HG02588 (cell line): ENCODE results near the gene TEKT3.

ENCODE experiments used
- ATAC-seq: cut with Tn5 transposase; IDR thresholded peaks from one replicate; pipeline ENCODE4 v1.9.1; 2021; ENCODE audit warnings: mild to moderate bottlenecking, moderate library complexity; ENCODE audit not compliant: unreplicated experiment

The TEKT3 gene

DNA sequence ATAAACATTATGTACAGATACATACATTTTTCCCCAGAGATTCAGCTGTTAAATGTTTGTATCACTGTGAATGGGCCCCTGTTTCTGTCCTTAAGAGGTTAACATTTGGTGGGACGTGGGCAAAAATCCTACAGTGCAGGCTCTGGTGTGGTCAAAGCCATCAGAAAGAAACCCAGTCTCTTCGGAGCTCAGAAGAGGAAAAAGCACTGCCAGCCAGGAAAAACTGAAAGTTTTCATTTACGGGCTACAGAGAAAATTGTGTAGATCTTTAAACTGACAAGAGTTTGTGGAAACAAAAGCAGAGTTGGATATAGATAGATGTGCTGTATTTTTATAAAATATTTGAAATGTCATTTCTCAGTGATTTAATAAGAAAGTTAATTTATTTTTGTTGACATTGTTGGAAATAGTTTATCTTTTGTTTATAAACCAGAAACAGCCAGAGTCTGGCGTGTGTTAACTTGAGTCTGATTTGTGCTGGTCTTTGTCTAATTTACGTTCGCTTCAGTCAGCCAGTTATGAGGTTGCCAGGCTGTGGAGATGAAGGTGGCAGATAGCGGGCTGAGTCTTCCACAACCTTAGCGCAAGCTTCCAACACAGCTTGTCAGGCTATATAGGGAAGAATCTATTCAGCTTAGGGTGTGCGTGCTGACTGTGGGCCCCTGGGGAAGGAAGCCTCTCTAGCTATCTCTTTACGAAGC is 9.5 kb upstream of the TEKT3 start:
- ATAC-seq: no peak

DNA sequence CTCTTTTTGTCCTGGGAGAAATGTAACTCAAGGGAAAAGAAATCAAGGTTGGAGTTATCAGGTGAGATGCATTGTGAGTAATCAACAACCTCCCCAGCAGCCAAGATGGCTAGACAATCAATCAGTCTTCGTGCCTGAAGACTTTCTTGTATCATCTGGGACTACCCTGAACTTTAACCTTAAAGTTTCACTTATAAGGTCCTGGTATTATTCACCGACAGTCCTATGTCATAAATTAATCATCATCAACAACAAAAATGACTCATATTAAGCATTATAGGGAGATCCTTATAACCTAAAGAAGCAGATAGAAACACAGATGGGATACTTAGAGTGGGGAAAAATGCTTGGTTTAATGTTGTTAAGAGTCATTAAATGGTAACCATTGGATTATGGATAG is 7.7 kb upstream of the TEKT3 start:
- no peak for ATAC-seq

DNA sequence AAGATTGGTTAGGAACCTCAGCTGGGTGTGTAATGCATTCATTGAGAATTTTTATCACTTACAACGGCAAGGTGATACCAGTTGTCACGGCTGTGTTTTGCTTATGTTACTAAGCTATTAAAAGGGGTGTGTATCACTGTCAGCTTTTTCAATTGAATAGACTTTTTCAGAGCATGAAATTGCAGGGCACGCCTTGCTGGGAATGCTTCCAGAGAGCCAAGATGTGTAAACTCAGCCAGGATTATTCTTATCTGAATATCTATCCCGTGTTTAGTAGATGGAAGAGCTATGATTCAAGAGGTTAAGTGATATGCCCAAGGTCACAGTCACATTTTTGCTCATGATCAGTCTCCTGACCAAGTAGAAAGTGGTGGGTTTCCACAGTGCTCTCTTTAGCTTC is 6.6 kb upstream of the TEKT3 start:
- ATAC-seq: no peak

DNA sequence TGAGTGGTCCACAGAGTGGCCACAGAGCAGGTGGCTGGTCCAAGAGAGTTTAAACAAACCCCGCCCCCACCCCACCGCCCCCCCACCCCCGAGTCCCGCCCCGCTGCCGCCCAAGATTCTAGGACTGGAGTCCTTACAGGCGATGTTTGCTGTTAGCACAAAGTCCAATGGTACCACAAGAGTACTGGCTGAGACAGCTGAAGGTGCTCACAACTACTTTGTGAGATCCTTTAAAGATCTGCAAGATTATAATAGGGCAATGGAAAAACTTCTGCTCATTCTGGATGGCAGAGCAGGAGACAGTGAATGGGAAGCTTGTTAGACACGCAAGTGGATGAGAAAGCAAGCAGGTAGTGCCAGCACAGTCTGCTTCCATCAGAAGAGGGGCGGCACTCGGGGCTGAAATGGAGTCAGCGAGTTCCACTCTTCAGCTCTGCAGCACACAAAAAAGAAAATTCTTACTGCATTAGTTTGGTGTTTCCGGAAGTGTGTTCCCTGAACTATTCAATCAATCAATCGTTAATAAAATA is 4.7 kb upstream of the TEKT3 start:
- no peak for ATAC-seq

DNA sequence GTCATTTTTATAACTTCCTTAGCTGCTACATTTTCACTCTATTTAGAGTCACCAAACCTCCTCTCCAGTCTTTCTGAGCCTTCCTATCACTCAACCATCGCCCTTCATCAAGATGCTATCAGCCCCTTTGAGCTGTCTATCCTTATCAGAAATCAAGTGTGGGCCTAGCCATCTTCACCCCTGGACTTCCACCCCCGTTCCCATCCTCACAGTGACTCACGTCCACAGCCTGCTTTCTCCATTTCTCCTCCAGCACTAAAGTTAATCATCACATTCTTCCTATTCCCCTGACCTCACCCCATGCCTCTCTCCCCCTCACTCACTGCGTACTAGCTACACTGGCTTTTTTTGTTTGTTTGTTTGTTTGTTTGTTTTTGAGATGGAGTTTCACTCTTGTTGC is 2.4 kb upstream of the TEKT3 start:
- no peak for ATAC-seq

DNA sequence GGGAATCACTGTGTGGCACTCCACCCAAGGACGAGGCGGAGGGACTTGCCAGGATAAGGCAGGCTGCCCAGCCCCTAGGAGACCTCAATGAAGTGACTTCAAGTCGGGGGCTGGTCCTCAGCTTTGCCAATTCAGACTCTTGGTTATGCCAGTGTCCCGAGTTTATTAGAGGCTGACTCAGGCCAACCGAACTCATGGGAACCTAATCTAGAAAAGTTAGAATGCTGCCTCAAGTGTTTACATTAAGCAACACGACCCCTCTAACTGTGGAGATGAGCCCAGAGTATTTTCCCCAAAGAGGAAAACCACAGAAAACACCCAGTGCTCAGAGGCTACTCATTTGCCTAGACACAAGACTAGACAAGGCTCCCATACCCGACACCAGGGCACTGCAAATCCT is 1.1 kb upstream of the TEKT3 start:
- no peak for ATAC-seq

DNA sequence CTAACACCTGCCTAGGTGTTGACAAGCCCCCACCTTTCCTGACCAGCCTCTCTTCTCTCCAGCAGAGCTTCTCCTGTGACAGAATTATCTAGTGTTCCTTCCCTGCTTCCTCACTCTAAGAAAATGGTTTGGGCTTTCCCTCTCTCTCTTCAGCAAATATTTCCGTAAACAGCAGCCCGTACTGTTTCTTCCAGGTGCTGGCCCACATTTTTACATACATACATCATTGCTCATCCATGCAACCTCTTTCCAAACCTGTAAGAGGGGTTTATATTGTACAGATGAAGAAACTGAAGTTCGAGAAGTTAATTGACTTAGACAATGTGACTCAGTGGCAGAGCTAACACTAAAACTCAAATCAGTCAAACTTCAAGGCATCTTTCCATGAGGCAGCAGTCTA is 569 bp upstream of the TEKT3 start:
- ATAC-seq: no peak

DNA sequence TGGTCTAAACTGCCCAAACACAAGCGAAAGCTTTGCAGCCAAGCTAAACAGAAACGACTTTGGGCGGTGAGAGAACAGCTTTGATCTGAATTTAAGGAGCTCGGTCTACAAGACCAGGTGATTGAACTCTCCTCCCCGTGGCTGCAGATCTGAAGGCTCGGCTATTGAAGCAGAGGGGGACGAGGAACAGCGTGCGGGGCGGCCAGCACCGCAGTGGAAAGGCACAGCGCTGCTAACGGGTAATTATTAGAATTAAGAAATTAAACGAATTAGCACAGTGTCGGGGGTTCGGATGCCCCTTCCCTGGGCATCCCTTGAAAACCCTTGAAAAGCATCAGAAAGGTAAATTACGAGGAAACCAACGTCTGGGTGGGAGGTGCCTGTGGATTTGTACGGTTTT is 431 bp downstream of the TEKT3 start:
- no peak for ATAC-seq

DNA sequence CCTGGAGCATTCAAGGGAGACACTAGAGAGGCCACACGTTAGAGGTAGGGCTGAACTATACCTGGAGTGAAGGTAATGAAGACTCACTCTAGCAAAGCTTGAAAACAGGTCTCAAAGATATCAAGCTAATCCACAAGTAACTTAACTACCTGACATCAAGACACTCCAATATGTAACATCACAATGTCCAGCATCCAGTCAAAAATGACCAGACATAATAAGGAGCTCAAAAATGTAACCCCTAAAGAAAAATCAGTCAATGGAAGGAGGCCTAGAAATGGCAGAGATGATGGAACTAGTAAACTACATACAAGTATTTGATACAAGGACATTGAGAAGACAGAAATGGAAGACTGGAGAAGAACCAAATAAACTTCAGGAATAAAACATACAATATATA is 6.0 kb downstream of the TEKT3 start:
- no peak for ATAC-seq

DNA sequence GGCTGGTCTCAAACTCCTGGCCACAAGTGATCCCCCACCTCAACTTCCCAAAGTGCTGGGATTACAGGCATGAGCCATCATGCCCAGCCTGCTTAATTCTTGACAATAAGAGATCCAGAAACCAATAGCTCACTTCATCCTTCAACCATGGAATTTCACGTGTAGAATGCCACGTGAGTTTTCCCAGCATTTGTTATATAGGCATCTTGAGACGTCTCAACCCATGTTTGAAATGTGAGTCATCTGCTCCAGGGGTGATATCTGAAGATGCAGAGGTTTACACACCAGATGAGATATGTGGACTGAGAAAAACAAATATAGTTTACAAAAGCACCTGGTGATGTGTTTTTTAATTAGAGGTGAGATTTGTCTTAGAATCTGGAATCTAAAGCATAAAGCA is 7.1 kb downstream of the TEKT3 start:
- no peak for ATAC-seq

DNA sequence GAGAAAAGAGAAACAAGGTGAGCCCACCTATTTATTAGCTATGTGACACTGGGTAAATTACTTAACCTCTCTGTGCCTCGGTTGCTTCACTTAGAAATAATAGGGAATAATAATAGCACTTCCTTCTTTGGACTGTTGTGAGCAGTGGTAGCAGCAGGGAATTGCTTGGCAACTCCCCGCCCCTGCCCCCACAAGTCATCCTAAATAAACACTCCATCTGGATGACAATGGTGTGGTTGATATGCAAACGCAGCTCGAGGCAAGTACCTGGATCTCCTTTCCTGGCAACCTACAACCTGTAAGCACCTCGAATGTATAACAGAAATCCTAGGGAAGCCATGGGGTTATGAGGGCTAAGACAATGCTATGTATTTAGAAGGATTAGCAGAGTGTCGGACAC is 9.1 kb downstream of the TEKT3 start:
- ATAC-seq: no peak

DNA sequence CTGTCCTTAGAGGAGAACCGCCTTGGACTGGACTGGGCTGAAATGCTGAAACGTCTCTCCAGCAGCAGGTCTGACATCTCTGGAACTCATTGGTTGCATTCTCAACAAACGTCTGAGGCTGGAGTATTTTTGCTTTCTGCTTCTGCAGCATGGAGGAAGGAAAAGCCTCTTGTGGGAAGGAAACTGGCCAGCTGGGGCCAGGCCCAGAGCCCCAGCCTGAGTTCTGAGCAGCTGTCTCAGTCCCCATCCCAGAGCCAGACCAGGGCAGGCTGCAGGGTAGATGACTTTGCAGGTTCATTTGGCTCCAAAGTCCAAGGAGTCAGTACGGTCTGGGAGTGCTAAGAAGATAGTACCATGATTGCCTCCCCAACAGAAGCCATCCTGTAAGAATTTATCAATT is 18.3 kb downstream of the TEKT3 start:
- no peak for ATAC-seq

DNA sequence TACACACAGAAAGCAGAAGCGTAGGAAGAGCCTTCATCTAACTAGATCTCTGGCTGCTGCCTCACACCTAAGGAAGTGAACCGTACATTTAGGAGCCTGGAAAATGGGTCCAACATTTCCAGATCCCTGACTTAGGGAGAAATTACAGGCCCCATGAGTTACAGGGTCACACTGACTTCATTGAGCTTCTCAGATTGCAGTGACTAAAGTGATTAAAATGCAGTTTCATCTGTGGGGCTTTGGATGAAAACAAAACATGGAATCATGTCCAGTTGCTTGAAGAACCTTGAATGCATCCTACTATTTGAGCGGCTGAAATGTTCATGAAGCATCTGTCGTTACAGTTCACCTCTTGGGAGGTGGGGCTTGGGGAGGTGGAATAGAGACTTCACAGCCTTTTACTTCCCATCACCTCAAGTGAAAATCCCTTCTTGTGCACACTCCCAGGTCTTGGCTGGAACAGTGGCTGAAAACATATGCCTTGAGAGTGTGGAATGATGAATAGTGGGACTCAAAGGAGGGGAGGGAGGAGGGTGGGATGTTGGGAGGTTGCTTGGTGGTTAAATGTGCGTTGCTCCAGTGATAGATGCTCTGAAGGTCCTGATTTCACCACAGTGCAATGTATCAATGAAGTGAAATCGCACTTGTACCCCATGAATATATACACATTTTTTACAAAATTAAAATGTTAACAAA is 19.7 kb downstream of the TEKT3 start:
- no peak for ATAC-seq

DNA sequence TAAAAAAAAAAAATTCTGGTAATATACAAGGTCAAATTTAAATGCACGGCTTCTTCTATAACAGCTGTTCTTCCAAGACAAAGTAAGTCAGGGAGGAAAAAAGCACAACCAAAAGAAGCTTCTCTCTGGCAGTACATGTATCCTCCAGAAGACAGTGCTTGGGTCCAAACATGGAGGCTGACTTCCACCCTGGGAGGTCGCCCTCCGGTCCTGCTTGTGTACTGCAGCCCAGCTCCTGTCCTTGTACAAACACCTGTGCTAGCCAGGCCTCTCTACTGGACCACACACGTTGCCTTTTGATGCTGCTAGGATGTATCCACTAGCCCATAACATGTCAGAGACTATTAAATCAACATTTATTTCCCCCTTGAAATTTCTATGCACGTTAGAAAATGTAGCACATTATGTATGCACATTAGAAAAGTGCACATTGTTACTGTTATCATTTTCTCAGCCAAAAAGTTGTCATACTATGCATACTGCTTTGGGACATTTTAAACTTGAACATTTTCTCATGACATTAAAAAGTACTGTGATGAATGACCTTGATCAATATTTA is 21.9 kb downstream of the TEKT3 start:
- ATAC-seq: no peak

DNA sequence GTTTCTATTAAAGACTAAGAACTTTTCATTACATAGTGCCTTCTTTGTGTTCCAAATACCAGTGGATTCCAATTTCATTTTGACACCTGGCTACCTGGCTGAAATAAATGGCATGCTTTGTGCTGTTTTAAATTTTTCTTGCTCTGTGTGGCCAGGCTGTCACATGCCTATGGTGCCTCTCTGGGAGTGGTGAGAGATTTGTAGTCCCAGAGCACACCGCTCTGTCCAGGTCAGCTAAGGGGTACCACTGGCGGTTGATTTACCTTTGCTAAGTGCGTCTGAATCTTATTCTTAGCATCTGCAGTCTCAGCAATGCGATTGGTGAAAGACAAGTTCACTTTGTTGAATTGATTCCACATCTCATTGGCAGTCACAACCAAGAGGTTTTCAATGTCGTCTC is 29.4 kb downstream of the TEKT3 start:
- ATAC-seq: no peak

DNA sequence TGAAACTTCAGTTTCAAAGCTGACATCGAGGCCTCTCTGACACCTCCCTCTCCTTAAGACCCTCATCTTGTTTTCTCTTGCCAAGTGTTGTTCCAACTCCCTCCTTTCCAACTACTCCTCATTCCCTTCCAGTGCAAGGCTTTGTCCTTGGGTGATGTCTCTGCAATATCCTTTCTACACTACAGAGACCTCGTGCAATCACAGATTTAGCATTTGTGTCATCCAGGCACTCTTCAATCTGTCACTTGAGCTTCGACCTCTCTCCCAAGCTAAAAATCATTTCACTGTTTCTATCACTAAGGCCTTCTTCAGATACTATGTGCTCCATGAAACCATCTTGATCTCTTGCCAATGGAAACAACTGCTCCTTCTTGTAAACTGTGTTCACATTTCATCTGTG is 31.6 kb downstream of the TEKT3 start:
- ATAC-seq: no peak

DNA sequence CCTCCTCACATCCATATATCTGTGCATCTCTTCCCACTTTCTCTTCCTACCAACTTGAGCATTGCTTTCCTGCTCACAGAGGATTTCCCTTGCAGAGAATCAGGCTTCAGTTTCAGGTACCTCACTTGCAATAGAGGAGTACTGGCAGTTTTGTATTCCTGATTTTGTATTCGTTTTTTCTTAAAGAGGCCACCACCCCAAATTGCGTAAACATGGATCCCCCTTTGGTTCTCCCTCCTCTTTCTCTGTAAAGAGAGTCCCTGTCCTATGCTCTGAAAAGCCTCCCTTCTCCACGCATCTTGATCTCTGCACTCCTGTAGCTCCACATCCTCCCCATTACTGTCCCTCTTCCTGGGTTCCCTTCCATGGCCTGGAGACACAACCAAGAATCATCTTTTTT is 32.2 kb downstream of the TEKT3 start:
- no peak for ATAC-seq

DNA sequence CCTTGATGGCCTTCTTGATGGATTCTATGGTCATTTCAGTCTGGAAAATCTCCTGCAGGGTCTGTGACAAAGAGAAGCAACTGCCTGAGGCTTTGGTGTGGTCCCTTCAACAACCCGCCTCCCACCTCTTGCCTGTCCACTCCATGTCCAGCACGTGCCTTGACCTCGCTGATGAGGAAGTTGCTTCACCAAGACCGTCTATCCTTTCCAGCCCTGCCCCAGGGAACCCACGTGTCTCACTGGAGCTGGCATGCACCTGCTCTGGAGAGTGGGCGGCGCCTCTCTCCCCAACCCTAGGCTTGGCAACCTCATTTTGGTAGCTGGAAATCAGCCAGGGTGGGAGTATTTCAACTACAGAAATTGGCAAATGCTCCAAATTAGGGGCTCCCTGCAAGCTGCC is 32.6 kb downstream of the TEKT3 start:
- ATAC-seq: no peak

DNA sequence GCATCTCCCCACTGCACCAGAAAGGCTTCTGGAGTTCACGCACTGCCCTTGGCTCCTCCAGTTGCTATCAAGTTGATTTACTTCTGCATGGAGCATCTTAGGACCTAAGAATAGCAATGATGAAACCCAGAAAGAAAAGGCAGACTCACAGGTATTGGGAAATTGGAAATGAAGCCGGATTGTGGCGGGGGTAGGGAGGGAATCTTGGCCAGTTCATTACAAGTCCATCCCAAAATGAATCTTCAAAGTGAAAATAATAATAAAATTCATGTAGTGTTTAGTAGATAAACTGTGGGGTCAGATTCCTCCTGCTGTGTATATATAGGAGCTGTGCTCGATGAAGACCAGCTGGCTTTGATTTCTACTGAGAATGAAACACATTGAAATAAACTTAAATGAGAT is 33.7 kb downstream of the TEKT3 start:
- no peak for ATAC-seq

DNA sequence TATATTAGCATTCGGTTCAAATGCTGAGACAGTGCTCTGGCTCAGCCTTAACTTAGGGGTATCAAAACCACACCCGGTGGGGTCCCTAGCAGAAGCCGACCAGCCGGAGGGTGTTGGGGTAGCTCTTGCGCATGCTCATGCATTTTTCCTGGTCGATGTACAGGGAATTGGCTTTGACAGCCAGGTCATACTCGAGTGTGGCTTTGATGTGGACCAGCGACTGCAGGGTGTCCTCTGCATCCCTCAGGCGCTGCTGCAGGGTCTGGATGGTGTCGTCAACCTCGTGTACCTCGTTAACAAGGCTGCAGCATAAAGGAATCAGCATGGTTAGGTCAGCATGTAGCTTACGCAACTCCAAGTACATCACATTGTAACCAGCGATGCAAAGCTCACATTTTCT is 37.5 kb downstream of the TEKT3 start:
- ATAC-seq: no peak

DNA sequence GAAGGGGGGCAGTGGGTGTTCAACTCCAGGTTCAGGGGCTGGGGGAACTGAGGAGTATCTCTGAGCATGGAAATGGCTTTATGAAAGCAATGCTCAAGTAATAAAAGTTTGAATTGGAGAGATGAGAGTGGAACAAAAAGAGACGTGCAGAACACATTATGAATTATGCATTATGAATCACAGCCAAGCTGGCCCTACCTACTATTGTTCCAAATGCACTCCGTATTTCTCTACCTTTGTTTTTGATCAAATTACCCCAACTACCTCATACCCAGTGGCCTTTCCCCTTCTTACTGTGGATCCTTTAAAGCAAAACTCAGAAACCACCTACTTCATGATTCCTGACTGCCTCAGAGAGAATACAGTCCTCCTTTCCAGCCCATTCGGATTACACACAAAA is 38.1 kb downstream of the TEKT3 start:
- no peak for ATAC-seq

DNA sequence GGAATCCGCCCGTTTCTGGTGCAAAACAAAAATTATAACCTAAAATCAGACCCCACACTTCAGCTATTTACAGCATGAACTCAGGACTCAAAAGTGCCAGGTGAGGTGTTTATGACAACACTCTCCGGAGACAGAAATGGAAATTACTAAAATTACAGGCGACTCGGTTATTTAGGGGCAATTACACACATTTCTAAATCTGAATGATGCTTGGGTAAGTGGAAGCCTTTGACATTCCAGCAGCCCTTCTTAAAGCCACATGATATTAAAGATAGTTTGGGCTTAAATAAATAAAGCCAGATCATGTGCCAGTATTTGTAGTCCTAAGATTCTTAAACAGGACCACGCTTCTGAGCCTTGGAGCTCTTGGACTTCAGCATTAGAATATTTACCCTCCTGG is 39.6 kb downstream of the TEKT3 start:
- no peak for ATAC-seq
